GM12801 (cell line): ENCODE data around the gene MPP2.

Experiments
- CTCF ChIP-seq: IDR thresholded peaks from one replicate; pipeline ENCODE4 v1.5.1; 2011; ENCODE audit warnings: control low read depth; ENCODE audit not compliant: insufficient read length; ENCODE audit errors: extremely low read depth

Gene MPP2

DNA sequence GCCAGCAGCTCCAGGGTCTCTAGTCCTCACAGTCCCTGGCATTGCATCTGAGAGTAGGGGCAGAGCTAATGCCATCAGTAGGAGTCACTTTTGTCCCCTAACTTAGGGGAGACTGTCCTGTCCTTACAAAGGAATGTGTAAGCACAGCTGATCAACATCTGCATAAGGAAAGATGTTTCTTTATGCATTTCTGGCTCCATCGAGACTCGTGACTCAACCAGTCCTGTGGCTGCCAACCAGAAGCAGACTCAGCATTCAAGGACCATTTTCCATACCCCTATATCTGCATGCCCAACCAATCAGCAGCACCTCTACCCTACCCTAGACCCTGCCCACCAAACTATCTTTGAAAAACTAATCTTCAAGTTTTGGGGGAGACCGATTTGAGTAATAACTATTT, 8.2 kb upstream of the MPP2 start:
- TF ChIP-seq CTCF, result no peak

GRCh38 chr17:43914451-43914850, 7.1 kb upstream of the MPP2 start:
- TF ChIP-seq CTCF, result no peak

- TF ChIP-seq CTCF, result no peak
These were observed 6.2 kb upstream of the MPP2 start for GRCh38 chr17:43913584-43913983.

DNA sequence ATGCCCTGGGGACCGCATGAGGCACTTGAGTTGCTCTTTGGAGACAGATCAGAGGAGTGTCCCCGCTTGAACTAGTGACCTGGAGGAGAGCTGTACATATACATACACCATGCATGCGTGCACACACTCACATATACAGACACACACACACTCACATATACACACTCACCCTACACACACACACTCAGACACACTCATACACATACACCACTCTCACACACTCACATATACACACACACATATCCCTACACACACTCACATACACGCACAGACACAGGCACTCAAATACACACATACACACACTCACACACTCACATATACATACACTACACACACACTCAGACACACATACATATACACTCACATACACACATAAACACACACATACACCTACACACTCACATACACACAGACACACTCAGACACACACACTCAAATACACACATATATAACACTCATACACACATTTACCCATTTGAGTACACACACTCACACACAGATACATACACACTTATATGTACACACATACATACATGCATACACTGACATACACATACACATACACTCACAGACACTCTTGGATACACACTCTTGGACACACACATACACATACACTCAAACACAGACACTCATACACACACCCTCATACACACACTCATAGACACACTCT, 5.4 kb upstream of the MPP2 start:
- TF ChIP-seq CTCF, result no peak

GRCh38 chr17:43911904-43912303, 4.6 kb upstream of the MPP2 start:
- no peak for TF ChIP-seq CTCF

- TF ChIP-seq CTCF, result no peak
These were observed 2.3 kb upstream of the MPP2 start for GRCh38 chr17:43909537-43910231.

- TF ChIP-seq CTCF, result no peak
These were observed 824 bp upstream of the MPP2 start for GRCh38 chr17:43907998-43908721.
